AG04450 (cell line): Measurements from ENCODE around the gene GTSF1L. TPM values are rescaled to one million over a fixed set of nuclear protein-coding genes. Genes with fewer than 3 reads are reported as not detected.
"Not testable (repeated sequence)": the region's sequence is repeated elsewhere in the genome, so short reads cannot be mapped to it uniquely, and the experiment has no call there.

Source experiments
- CTCF ChIA-PET: fragments of 300-600, 350-600 bp; formaldehyde crosslinking; extraction: SDS; loops from one replicate; lab custom pipeline; 2022; ENCODE audit warnings: antibody characterized with exemption, inconsistent platforms; lab: Charles Lee
- POLR2A ChIA-PET: fragments of 350-600 bp; formaldehyde crosslinking; extraction: SDS; loops from one replicate; lab custom pipeline; 2021; ENCODE audit warnings: antibody characterized with exemption, inconsistent platforms; lab: Yijun Ruan, JAX
- DNase-seq: peaks from one replicate; pipeline ENCODE4 v3.0.0-alpha.2; 2011; ENCODE audit warnings: low read depth, low spot score
- H3K27ac ChIP-seq: one replicate; pipeline ENCODE4 v1.5.1; 2012; ENCODE audit warnings: low read depth, low read length, control low read depth
- H3K27me3 ChIP-seq: one replicate; pipeline ENCODE4 v1.6.0; 2012; ENCODE audit warnings: low read length; ENCODE audit not compliant: control insufficient read depth, insufficient read depth
- H3K4me3 ChIP-seq: 2 replicates; pipeline ENCODE4 v1.5.1; 2011; ENCODE audit warnings: mild to moderate bottlenecking, low read depth, low read length, control low read depth
- H3K9me3 ChIP-seq: 2 replicates; pipeline ENCODE4 v1.5.1; 2012; ENCODE audit warnings: low read length; ENCODE audit not compliant: control insufficient read depth, insufficient read depth
- polyA plus RNA-seq: library from polyadenylated mRNA; depleted of rRNA; stranded (reverse); fragments of >200 nt; gene quantifications from 2 replicates; pipeline ENCODE4 v1.2.3, GENCODE V29; 2011
- TF ChIP-seq, protein P1 (sequence below): IDR thresholded peaks from 2 replicates; pipeline ENCODE4 v1.5.1; 2011; ENCODE audit warnings: low read depth, low read length, control low read depth, inconsistent platforms

Gene GTSF1L
- polyA plus RNA-seq, 1 experiment = not detected

DNA sequence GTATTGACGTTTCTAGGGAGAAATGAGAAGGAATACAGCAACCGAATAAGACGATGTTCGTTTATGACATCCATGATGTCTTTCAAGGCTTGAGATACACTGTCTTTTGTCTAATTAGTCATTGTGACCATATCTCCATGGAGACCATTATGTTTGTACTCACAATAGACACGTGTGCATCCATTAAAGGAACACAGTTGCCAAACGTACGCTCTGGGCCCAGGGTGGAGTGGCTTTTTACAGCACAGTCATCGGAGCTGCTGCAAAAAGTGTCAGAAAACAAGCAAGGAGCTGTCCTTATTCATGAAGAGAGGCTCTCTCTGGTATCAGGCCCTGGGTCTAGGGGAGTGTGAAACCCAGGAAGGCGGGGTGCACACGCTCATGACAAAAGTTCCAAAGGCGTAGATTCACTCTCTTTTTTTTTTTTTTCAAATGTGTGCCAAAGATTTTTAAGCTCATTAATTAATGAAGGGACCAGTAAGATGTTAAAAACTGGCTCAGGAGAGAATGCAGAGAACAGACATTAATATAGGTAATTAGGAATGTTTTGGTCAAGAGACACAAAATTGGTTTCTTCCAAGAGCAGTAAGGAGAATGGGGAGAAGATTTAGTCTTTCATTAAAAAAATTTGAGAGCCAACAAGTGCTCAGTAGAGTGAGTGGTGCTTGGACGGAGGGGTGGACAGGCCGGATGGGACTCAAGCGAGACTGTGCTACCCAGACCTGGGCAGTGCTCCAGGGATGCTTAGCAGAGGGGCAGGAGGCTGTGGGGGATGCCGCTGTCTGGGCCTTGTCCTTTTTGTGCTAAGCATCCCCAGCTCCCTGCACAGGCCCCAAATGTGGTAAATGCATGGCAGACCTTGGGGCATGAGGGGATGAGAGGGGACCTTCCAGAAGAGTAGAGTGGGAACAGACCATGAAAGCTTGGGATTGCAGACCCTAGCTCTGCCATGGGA lies 34.9 kb upstream of the GTSF1L start:
- DNase-seq = no peak
- POLR2A ChIA-PET = no interaction called here
- Histone ChIP-seq H3K27me3 (peaks cover under 1% of the 10 kb centered on the region), H3K27ac (no peak overlapping the region), H3K9me3 (no peaks in the 10 kb centered on the region; the same call in 1 of the 2 replicates), H3K4me3 (no peak overlapping the region)
- TF ChIP-seq, protein P1, sequence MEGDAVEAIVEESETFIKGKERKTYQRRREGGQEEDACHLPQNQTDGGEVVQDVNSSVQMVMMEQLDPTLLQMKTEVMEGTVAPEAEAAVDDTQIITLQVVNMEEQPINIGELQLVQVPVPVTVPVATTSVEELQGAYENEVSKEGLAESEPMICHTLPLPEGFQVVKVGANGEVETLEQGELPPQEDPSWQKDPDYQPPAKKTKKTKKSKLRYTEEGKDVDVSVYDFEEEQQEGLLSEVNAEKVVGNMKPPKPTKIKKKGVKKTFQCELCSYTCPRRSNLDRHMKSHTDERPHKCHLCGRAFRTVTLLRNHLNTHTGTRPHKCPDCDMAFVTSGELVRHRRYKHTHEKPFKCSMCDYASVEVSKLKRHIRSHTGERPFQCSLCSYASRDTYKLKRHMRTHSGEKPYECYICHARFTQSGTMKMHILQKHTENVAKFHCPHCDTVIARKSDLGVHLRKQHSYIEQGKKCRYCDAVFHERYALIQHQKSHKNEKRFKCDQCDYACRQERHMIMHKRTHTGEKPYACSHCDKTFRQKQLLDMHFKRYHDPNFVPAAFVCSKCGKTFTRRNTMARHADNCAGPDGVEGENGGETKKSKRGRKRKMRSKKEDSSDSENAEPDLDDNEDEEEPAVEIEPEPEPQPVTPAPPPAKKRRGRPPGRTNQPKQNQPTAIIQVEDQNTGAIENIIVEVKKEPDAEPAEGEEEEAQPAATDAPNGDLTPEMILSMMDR = no peak
- CTCF ChIA-PET = interaction anchor here (1.2 kb wide), 1 partner anchor 12 kb away, joined by 6 read pairs; no protein-coding TSS in a partner anchor

DNA sequence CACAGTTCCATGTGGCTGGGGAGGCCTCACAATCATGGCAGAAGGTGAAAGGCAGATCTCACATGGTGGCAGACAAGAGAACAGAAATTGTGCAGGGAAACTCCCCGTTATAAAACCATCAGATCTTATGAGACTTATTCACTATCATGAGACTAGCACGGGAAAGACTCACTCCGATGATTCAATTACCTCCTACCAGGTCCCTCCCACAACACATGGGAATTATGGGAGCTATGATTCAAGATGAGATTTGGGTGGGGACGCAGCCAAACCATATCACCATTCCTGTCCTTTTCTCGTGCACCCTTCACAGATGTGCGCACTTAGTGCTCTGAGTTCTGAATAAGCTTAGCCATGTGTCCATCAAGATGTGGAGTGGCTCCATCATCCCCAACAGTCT lies 31.1 kb upstream of the GTSF1L start:
- H3K27ac ChIP-seq, H3K9me3 ChIP-seq, H3K4me3 ChIP-seq, DNase-seq, POLR2A ChIA-PET, H3K27me3 ChIP-seq: not testable (repeated sequence)
- CTCF ChIA-PET = interaction anchor here (1.0 kb wide), 1 partner anchor 8 kb away, joined by 3 read pairs; no protein-coding TSS in a partner anchor

DNA sequence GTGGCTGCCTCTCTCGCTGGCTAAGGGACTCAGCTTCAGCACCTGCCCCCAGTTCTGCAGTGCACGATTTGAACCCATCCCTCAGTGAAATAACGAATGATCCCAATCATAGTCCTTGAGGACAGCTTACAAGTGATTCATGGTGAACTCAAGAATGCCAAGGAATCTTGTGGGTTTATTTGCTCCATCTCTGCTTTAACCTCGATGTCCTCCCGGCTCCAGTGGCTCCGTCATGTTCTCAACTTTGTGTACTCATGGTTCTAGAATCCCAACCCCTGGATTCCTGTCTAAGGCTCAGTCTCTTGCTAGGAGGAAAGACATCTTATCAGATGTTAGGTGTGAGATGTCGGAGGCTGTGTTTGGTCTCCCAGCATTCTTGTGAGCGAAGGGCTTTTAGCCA lies 29.0 kb upstream of the GTSF1L start:
- ChIA-PET CTCF (interaction anchor here (1.0 to 1.7 kb wide), 2 partner anchors 10 to 325 kb away, joined by 3 to 8 read pairs; no protein-coding TSS in a partner anchor), POLR2A (interaction anchor here (1.0 kb wide), 1 partner anchor 155 kb away, joined by 3 read pairs; no protein-coding TSS in a partner anchor)
- Histone ChIP-seq H3K27ac (peak overlapping the region; percentile 87), H3K27me3 (no peaks in the 10 kb centered on the region), H3K9me3 (no peaks in the 10 kb centered on the region; the same call in 1 of the 2 replicates), H3K4me3 (no peak overlapping the region)
- DNase-seq = no peak
- TF ChIP-seq, protein P1 = no peak

DNA sequence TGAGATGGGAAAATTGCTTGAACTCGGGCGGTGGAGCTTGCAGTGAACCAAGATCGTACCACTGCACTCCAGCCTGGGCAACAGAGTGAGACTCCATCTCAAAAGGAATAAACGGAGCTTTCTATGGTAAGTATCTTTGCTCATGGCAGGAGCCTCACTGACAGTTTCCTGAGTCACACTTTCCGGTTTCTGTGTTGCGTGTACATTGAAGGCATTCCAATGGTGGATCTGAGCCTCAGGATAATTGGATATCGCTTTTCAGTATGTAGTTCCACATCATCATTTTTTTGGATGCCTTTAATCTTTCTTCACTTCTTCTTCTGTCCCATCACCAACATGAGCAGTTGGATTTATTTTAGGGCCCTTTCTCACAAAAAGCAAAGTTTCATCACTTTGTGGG lies 28.6 kb upstream of the GTSF1L start:
- no peak for DNase-seq
- H3K27me3 ChIP-seq = no peaks in the 10 kb centered on the region
- POLR2A ChIA-PET = interaction anchor here (0.7 to 1.0 kb wide), 2 partner anchors 90 to 156 kb away, joined by 3 read pairs; no protein-coding TSS in a partner anchor
- no peaks in the 10 kb centered on the region; the same call in 1 of the 2 replicates for H3K9me3 ChIP-seq
- CTCF ChIA-PET = interaction anchor here (1.0 to 1.7 kb wide), 2 partner anchors 10 to 325 kb away, joined by 3 to 8 read pairs; no protein-coding TSS in a partner anchor
- peak overlapping the region; percentile 87 for H3K27ac ChIP-seq
- H3K4me3 ChIP-seq = no peak overlapping the region
- TF ChIP-seq, protein P1 = no peak

DNA sequence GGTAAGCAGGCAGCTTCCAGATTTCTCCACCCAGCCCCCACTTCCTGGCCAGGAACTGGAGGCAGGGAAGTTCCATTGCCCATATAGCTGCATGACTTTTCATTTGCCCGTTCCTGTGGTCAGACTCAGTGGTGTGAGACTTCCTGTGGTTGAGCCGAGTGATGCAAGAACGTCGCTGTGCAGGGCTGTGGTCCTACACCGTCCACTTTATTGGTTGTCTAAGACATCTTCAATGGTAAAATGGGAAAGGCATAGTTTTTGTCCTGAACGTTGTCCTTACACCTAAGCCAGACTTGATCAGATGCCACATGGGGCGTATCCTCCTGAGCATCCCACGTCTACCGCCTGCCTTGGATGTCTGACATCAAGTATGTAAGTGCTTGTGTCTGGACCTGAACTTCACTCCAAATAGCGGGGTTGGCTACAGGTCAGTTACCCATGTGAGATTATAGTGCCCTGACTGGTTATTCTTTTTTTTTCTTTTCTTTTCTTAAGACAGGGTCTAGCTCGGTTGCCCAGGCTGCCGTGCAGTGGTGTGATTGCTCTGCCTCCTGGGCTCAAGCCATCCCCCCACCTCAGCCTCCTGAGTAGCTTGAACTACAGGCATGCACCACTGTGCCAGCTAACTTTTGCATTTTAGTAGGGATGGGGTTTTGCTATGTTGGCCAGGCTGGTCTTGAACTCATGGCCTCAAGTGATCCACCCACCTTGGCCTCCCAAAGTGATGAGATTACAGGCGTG lies 25.9 kb upstream of the GTSF1L start:
- POLR2A ChIA-PET = interaction anchor here (1.0 kb wide), 1 partner anchor 92 kb away, joined by 3 read pairs; no protein-coding TSS in a partner anchor
- DNase-seq = no peak
- TF ChIP-seq, protein P1 = no peak
- Histone ChIP-seq H3K9me3 (no peaks in the 10 kb centered on the region; the same call in 1 of the 2 replicates), H3K27me3 (no peaks in the 10 kb centered on the region), H3K4me3 (no peak overlapping the region), H3K27ac (no peak overlapping the region)
- CTCF ChIA-PET = interaction anchor here (6.5 kb wide), 1 partner anchor 328 kb away, joined by 197 read pairs; no protein-coding TSS in a partner anchor
